EL (cell line): ENCODE measurements around the gene STIM1.
"Not testable (repeated sequence)": the region's sequence is repeated elsewhere in the genome, so short reads cannot be mapped to it uniquely, and the experiment has no call there.

Experiments used
- DNase-seq: peaks from one replicate; pipeline ENCODE4 v3.0.0-alpha.2; 2016

Gene STIM1

DNA sequence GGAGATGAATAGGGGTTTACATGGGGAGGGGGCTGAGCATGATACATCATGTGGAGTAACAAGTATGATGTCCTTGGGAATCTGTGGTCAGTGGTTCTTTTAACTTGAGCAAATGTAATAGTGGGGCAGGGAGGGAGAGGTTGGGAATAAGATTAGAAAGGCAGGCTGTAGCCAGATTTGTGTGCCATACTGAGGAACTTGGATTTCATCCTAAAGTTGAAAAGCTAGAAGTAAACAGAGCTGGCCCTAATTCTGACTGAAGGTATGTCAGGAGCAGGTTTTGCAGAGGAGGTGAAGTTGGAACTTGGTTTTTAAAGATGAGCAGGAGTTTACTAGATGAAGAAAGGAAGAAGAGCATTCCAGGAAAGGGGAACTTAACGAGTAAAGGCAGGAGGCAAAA, 130.8 kb downstream of the STIM1 start:
- no peak for DNase-seq

DNA sequence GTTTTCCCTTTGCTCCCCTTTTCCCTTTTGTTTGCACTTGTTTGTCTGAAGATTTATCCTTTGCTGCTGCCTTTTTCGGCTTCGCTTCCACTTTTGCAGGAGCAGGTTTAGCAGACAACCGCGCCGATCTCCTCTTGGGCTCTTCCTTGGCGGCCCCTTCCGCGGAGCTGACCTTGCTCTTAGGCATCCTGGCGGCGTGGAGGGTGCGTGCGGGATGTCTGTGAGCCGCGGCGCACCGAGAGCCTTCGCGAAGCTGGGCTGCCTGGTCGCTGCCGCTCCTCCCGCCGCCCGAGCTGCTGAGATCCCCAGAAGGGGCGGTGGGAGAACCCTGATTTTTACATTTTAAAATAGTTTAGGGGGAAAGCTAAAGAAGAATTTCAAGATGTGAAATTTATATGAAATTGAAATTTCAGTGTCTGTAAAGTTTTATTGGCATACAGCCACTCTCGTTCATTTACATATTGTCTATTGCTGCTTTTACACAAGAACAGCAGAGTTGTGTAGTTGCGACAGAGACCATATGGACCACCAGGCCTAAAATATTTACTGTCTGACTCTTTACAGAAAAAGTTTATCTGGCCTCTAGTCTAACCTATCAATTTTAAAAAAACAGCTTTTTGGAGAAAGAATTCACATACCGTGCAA, 133.9 kb downstream of the STIM1 start:
- DNase-seq, result peak; percentile 48

GRCh38 chr11:3989921-3990290, 134.4 kb downstream of the STIM1 start:
- DNase-seq, result no peak

DNA sequence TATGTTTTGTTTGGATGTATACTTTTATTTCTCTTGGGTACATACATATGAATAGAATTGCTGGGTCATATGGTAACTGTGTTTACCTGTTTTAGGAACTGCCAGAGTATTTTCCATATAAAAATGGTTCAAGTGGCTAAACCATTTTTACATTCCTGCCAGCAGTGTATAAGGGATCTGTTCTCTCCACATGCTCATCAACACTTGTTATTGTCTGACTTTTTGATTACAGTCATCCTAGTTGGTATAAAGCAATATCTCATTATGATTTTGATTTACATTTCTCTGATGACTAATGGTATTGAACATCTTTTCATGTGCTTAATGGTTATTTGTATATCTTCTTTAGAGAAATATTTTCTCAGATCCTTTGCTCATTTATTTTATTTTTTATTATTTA, 134.9 kb downstream of the STIM1 start:
- DNase-seq, result no peak

DNA sequence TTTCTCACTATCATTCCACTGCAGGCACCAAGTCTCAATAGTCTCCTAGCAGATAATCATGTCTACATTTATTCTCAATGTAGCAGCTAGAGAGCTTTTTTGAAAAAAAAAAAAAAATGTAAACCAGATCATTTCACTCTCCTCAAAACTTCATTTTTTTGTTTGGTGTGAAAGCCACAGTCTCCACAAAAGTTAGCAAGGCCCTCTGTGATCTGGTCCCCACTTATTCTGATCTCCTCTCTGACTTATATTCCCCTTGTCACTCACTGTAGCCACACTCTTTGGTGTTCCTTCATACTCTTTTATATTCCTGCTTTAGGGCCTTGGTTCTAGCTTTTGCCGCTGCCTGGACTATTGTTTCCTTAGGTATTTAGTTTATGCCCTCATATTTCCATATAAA, 137.5 kb downstream of the STIM1 start:
- DNase-seq, result no peak

- DNase-seq, result peak; percentile 21
Observed at GRCh38 chr11:3994030-3994640, 138.7 kb downstream of the STIM1 start.

GRCh38 chr11:3995307-3995706, 139.8 kb downstream of the STIM1 start:
- peak; percentile 51 for DNase-seq

- peak; percentile 78 for DNase-seq
Observed at GRCh38 chr11:3995949-3996554, 140.6 kb downstream of the STIM1 start.

DNA sequence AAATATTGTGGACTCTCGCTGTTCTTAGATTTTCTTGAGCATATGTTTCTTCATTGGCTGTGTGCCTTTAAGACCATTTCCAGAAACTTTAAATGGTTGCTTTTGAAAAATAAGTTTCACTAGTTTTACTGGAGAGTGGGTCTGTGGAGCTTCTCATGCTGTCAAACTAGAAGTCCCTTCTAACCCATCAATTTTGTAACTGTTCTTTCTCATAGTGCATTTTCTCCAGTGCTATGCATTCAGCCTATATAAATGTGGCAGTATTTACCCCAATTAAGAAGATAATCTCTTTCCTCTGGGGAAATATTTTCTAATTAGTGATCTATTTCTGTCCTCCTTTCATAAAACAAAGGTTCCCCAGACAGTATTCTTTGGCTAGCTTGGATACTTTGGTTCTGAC, 141.2 kb downstream of the STIM1 start:
- no peak for DNase-seq

DNA sequence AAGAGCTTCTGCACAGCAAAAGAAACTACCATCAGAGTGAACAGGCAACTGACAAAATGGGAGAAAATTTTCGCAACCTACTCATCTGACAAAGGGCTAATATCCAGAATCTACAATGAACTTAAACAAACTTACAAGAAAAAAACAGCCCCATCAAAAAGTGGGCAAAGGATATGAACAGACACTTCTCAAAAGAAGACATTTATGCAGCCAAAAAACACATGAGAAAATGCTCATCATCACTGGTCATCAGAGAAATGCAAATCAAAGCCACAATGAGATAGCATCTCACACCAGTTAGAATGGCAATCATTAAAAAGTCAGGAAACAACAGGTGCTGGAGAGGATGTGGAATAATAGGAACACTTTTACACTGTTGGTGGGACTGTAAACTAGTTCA, 149.3 kb downstream of the STIM1 start:
- DNase-seq, result not testable (repeated sequence)

GRCh38 chr11:4006946-4007680, 151.6 kb downstream of the STIM1 start:
- no peak for DNase-seq

DNA sequence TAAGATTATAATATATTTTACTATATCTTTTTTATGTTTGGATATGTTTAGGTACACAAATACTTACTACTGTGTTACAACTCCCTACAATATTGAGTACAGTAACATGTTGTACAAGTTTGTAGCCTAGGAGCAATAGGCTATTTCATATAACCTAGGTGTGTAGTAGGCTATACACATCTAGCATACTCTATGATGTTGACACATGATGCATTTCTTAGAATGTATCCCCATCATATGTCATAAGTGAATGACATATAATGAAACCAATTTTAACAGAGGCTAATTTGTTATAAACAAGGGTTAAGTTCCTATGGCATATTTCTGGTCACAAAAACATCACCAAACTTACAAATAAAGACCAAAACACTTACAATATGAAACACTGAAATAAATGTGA, 152.7 kb downstream of the STIM1 start:
- no peak for DNase-seq

GRCh38 chr11:4016602-4017001, 161.1 kb downstream of the STIM1 start:
- DNase-seq, result not testable (repeated sequence)

- no peak for DNase-seq
Observed at GRCh38 chr11:4017129-4017528, 161.7 kb downstream of the STIM1 start.

DNA sequence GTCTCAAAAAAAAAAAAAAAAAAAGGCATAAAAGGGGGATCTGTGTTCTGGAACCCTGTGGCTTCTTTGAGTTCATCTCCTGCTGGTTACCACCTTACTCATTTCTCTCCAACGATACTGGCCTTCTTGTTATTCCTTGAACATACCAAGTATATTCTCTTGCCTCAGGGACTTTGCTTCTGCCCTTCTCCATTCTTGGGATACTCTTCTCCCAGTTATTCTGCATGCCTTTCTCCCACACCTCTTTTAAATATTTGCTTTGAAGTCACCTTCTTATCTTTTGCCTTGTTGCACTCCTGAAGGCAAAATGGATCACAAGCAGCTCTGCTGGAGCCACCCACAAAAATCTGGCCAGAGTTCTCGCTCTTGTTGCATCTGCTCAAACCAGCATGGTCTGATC, 163.2 kb downstream of the STIM1 start:
- peak; percentile 23 for DNase-seq

GRCh38 chr11:4019891-4020290, 164.4 kb downstream of the STIM1 start:
- peak; percentile 71 for DNase-seq

DNA sequence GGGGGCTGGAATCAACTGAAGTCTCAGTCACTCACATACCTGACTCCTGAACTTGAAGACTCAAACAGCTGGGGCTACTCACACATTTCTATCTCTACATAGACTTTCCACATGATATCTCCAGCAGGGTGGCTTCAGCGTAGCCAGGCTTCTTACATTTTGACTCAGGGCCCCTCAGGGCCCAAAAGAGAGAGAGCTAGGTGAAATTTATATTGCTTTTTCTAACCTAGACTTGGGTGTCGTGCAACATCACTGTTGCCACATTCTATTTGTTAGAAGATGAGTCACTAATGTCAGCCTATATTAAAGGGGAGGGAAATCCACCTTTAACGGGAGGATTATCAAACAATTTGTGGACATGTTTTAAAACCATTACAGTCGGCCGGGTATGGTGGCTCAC, 167.2 kb downstream of the STIM1 start:
- no peak for DNase-seq

DNA sequence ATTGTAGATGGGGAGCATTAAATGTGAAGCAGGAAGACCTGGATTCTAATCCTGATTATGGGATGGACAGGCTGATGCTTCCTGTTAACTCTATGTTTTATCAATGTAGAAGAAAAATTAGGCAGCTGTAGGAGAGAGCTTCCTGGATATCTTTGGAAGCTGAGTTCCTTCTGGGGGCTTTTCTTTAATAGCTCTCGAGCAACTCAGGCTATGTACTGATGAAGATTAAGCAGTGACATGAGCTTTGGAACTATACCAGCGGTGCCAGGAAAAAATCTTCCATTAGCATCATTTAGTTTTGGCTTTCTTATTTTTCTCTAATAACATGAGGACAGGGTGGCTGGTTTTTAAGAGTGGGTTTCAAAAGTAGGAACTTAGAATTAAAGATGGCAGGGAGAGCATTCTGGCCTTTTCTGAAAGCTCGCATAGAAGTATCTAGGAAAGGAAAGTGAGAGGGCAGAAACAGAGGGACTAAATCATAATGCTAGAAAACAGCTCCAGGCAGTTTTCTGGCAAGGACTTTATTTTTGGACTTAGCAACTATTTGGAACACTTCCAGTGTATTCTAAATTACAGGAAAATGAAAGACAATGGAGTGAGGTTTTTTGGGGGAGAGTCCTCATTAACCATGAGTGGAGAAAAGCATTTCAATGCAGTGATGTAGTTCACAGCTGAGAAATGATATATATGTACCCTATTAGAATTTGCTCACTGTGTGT, 169.9 kb downstream of the STIM1 start:
- DNase-seq, result peak; percentile 59

- DNase-seq, result peak; percentile 30
Observed at GRCh38 chr11:4025967-4026324, 170.5 kb downstream of the STIM1 start.

GRCh38 chr11:4026389-4026788, 170.9 kb downstream of the STIM1 start:
- DNase-seq, result no peak

DNA sequence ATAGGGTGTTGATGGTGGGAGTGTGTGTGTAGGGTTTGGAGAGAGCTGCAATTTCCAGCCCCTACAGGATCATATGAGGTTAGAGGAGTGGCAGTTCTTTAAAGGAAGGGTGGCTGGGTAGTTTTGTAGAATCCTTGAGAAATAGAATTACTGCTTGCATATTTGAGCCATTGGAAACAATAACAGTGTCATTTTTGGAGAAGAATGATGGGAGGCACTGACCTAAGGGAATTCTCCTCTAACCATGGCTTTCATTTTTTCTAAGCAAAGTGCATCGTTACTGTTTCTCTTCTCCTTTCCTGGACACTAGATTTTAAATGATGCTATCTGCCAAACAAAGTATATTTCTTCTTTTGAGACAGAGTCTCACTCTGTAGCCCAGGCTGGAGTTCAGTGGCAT, 172.3 kb downstream of the STIM1 start:
- DNase-seq, result no peak

GRCh38 chr11:4030197-4030596, 174.7 kb downstream of the STIM1 start:
- DNase-seq, result no peak

DNA sequence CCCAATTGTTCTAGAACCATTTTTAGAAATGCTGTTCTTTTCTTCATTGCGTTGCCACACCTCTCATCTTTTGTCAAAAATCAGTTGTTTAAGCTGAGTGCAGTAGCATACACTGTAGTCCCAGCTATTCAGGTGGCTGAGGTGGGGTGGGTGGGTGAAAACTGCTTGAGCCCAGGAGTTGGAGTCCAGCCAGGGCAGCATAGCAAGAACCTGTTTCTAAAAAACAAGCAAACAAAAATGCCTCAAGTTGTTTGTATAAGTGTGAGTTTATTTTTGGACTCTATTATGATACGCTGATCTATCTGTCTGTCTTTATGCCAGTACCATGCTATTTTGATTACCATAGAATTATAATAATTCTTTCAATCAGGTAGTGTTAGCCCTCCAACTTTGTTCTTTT, 176.6 kb downstream of the STIM1 start:
- no peak for DNase-seq
